HepG2 (cell line): ENCODE measurements around the gene PEX11G. TPM values are rescaled to one million over a fixed set of nuclear protein-coding genes. Genes with fewer than 3 reads are reported as not detected.

Experiments used
- ATAC-seq: fragments of 200-7000 bp; cut with Tn5 transposase; 3 replicates; pipeline ENCODE4 v1.9.1; 2020; ENCODE audit warnings: mild to moderate bottlenecking, moderate library complexity
- BruUV-seq: library from RNA; stranded (reverse); fragments of 400-500 nt; replicated peaks from 2 replicates; lab custom pipeline; 2021; lab: Mats Ljungman, UMichigan
- CTCF ChIA-PET: fragments of 300-600 bp; formaldehyde crosslinking; extraction: SDS; loops from one replicate; lab custom pipeline; 2021; ENCODE audit warnings: low total read pairs, inconsistent platforms, low intra/inter-chr PET ratio; lab: Yijun Ruan, JAX
- POLR2A ChIA-PET: fragments of 350-600 bp; sonication (Branson Sonifier 250); formaldehyde crosslinking; loops from one replicate; lab custom pipeline; 2020; ENCODE audit warnings: antibody characterized with exemption, inconsistent platforms; lab: Yijun Ruan, JAX
- DNase-seq: peaks from one replicate; pipeline ENCODE4 v3.0.0-alpha.2; 2015; ENCODE audit warnings: low spot score
- FAIRE-seq: peaks from 3 replicates; lab custom pipeline; 2011; peaks lifted over from hg19 to GRCh38; lab: Jason Lieb, UNC
- H2AFZ ChIP-seq: one replicate; pipeline ENCODE4 v1.6.1; 2011; ENCODE audit warnings: low read length, inconsistent platforms
- H3K27ac ChIP-seq: fragments of 300-600 bp; 3 replicates; pipeline ENCODE4 v1.8.0; 2011; ENCODE audit warnings: mixed run types, mild to moderate bottlenecking, mixed read lengths, low read length, inconsistent platforms; ENCODE audit not compliant: insufficient read depth; ENCODE audit errors: extremely low read length
- H3K27me3 ChIP-seq, 2 experiments: fragments of 200-600 bp in 1 of 2; 2 replicates in 1 of 2; 3 replicates in 1 of 2; pipeline versions ENCODE4 v1.6.0 to v1.8.0; 2011; ENCODE audit warnings: low read length in 2 of 2, mild to moderate bottlenecking in 2 of 2, moderate library complexity in 2 of 2, inconsistent platforms in 1 of 2; ENCODE audit not compliant: insufficient read depth in 2 of 2, control insufficient read depth in 1 of 2
- H3K36me3 ChIP-seq, 2 experiments: fragments of 200-600 bp in 1 of 2; replicated peaks in 1 of 2; 2 replicates in 1 of 2; 3 replicates in 1 of 2; pipeline versions ENCODE4 v1.5.1 to v1.8.0; 2011; ENCODE audit warnings: low read length in 2 of 2, inconsistent platforms in 1 of 2; ENCODE audit not compliant: insufficient read depth in 2 of 2, control insufficient read depth in 1 of 2
- H3K4me1 ChIP-seq: 2 replicates; pipeline ENCODE4 v1.5.1; 2012; ENCODE audit warnings: low read length, inconsistent platforms; ENCODE audit not compliant: insufficient read depth
- H3K4me2 ChIP-seq: 2 replicates; pipeline ENCODE4 v1.6.0; 2011; ENCODE audit warnings: low read depth, low read length, inconsistent platforms
- H3K4me3 ChIP-seq, 3 experiments: fragments of 200-600 bp in 1 of 3; sonication (generic), shearing (Covaris generic) in 1 of 3; replicated peaks in 1 of 3; 2 replicates each; pipeline ENCODE4 v1.5.1; 2011 to 2016; ENCODE audit warnings: low read length in 3 of 3, inconsistent platforms in 2 of 3, low read depth in 2 of 3, mild to moderate bottlenecking in 2 of 3, control low read depth in 1 of 3, mixed read lengths in 1 of 3; ENCODE audit not compliant: insufficient read depth in 1 of 3
- H3K79me2 ChIP-seq: one replicate; pipeline ENCODE4 v1.6.1; 2011; ENCODE audit warnings: low read length, inconsistent platforms; ENCODE audit not compliant: insufficient read depth
- H3K9ac ChIP-seq: 2 replicates; pipeline ENCODE4 v1.6.0; 2011; ENCODE audit warnings: mild to moderate bottlenecking, low read depth, low read length, inconsistent platforms; ENCODE audit not compliant: insufficient read depth
- H3K9me3 ChIP-seq: 2 replicates; pipeline ENCODE4 v1.5.1; 2012; ENCODE audit warnings: mild to moderate bottlenecking, low read length
- H4K20me1 ChIP-seq: 2 replicates; pipeline ENCODE4 v1.6.0; 2011; ENCODE audit warnings: inconsistent platforms, mild to moderate bottlenecking, low read length, moderate library complexity; ENCODE audit not compliant: insufficient read depth
- ARID2 ChIP-seq: sonication (generic); formaldehyde crosslinking; IDR thresholded peaks from 2 replicates; pipeline ENCODE4 v1.8.1; 2022; ENCODE audit warnings: mild to moderate bottlenecking, missing genetic modification reagents, borderline replicate concordance
- DDIT3 ChIP-seq: sonication (generic); formaldehyde crosslinking; IDR thresholded peaks from 2 replicates; pipeline ENCODE4 v1.4.0; 2020; ENCODE audit warnings: mild to moderate bottlenecking, missing genetic modification reagents
- MEF2D ChIP-seq: sonication (generic); formaldehyde crosslinking; IDR thresholded peaks from 2 replicates; pipeline ENCODE4 v1.5.1; 2020; ENCODE audit warnings: mild to moderate bottlenecking, missing genetic modification reagents
- PCBP1 ChIP-seq: fragments of 200-400 bp; formaldehyde crosslinking; IDR thresholded peaks from 2 replicates; pipeline ENCODE4 v1.6.1; 2017; ENCODE audit warnings: mild to moderate bottlenecking, low read depth, low read length, borderline replicate concordance
- POLR2AphosphoS2 ChIP-seq: IDR thresholded peaks from 2 replicates; pipeline ENCODE4 v1.6.1; 2011; ENCODE audit warnings: low read depth, low read length, improper control_type of control experiment
- POLR2G ChIP-seq: fragments of 200-400 bp; formaldehyde crosslinking; IDR thresholded peaks from 2 replicates; pipeline ENCODE4 v1.6.1; 2018; ENCODE audit warnings: mild to moderate bottlenecking, low read depth, low read length, moderate library complexity
- ZNF510 ChIP-seq: sonication (generic); formaldehyde crosslinking; IDR thresholded peaks from 2 replicates; pipeline ENCODE4 v1.4.0; 2020; ENCODE audit warnings: low read depth, mild to moderate bottlenecking, missing genetic modification reagents
- ZNF557 ChIP-seq: sonication (generic); formaldehyde crosslinking; IDR thresholded peaks from 2 replicates; pipeline ENCODE4 v1.4.0; 2020; ENCODE audit warnings: missing genetic modification reagents
- ZNF773 ChIP-seq: sonication (generic); formaldehyde crosslinking; IDR thresholded peaks from 2 replicates; pipeline ENCODE4 v1.4.0; 2020; ENCODE audit warnings: missing genetic modification reagents, borderline replicate concordance
- WGBS: methylation state at CpG from one replicate; pipeline ENCODE4 v1.1.6; 2017; ENCODE audit warnings: low lambda C conversion rate; 5-methylcytosine and 5-hydroxymethylcytosine counted together
- in situ Hi-C: cut with HindIII; loops from 2 replicates; pipeline ENCODE4 v1.10.0; 2017; ENCODE audit warnings: low pct_unique_long_range_greater_than_20kb; ENCODE audit not compliant: extremely low pct_ligation_motif_present
- intact Hi-C: fragments of 100-400 bp; cut with micrococcal nuclease; formaldehyde crosslinking; loops from one replicate; pipeline ENCODE4 v1.10.0; 2022; ENCODE audit not compliant: unreplicated experiment
- polyA plus RNA-seq, 8 experiments: library from polyadenylated mRNA; depleted of rRNA in 3 of 8; stranded (reverse) in 7 of 8; unstranded in 1 of 8; fragments of >200 nt; fragmentation: Illumina TruSeq in 4 of 8; extraction: Trizol in 4 of 8; gene quantifications; 2 replicates each; pipeline versions ENCODE4 v1.2.1 to v1.2.3, GENCODE V29; 2011 to 2016; ENCODE audit warnings: low read depth in 4 of 8, missing spikeins in 1 of 8, mixed read lengths in 1 of 8; ENCODE audit not compliant: insufficient read depth in 1 of 8
- total RNA-seq, 5 experiments: library from RNA; depleted of rRNA; stranded (reverse); fragments of >200 nt; fragmentation: Illumina TruSeq; extraction: Trizol; gene quantifications; 2 replicates each; pipeline ENCODE4 v1.2.3, GENCODE V29; 2016; ENCODE audit warnings: low read depth in 1 of 5
- TF ChIP-seq, protein P1 (sequence below): IDR thresholded peaks from 2 replicates; pipeline ENCODE4 v1.6.1; 2012; ENCODE audit warnings: low read depth, low read length, improper control_type of control experiment
- TF ChIP-seq, protein P2 (sequence below): sonication (generic); formaldehyde crosslinking; IDR thresholded peaks from 2 replicates; pipeline ENCODE4 v1.9.0; 2022; ENCODE audit warnings: low read depth, missing genetic modification reagents
- TF ChIP-seq, protein P3 (sequence below): sonication (generic); formaldehyde crosslinking; IDR thresholded peaks from 2 replicates; pipeline ENCODE4 v1.8.0; 2022; ENCODE audit warnings: mild to moderate bottlenecking, missing genetic modification reagents

PEX11G gene
- total and polyA plus RNA-seq, 2 of the 13 experiments (the other 11 are each of a cell fraction or from before 2014, with no cell fraction given) = not detected

GRCh38 chr19:7444042-7444441 is 44.8 kb downstream of the PEX11G start:
- Histone ChIP-seq H3K4me1 (no peaks in the 10 kb centered on the region), H3K27me3 (no peaks in the 10 kb centered on the region), H3K79me2 (no peaks in the 10 kb centered on the region), H2AFZ (no peak overlapping the region), H3K36me3 (peaks cover 20 to 41% of the 10 kb centered on the region in 2 experiments), H3K4me3 (no peak overlapping the region), H3K9ac (no peak overlapping the region), H3K4me2 (no peak overlapping the region), H3K9me3 (no peaks in the 10 kb centered on the region), H4K20me1 (no peaks in the 10 kb centered on the region), H3K27ac (no peak overlapping the region)
- TF ChIP-seq, protein P1, sequence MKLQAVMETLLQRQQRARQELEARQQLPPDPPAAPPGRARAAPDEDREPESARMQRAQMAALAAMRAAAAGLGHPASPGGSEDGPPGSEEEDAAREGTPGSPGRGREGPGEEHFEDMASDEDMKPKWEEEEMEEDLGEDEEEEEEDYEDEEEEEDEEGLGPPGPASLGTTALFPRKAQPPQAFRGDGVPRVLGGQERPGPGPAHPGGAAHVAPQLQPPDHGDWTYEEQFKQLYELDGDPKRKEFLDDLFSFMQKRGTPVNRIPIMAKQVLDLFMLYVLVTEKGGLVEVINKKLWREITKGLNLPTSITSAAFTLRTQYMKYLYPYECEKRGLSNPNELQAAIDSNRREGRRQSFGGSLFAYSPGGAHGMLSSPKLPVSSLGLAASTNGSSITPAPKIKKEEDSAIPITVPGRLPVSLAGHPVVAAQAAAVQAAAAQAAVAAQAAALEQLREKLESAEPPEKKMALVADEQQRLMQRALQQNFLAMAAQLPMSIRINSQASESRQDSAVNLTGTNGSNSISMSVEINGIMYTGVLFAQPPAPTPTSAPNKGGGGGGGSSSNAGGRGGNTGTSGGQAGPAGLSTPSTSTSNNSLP = no peak
- TF ChIP-seq ARID2 (CRISPR knock-in tag) = no peak
- TF ChIP-seq PCBP1 = no peak
- TF ChIP-seq ZNF557 (CRISPR knock-in tag) = no peak
- TF ChIP-seq ZNF773 (CRISPR knock-in tag) = no peak
- TF ChIP-seq ZNF510 = no peak
- TF ChIP-seq POLR2G = no peak
- TF ChIP-seq POLR2AphosphoS2 = no peak
- TF ChIP-seq DDIT3 (CRISPR knock-in tag) = no peak
- TF ChIP-seq, protein P2, sequence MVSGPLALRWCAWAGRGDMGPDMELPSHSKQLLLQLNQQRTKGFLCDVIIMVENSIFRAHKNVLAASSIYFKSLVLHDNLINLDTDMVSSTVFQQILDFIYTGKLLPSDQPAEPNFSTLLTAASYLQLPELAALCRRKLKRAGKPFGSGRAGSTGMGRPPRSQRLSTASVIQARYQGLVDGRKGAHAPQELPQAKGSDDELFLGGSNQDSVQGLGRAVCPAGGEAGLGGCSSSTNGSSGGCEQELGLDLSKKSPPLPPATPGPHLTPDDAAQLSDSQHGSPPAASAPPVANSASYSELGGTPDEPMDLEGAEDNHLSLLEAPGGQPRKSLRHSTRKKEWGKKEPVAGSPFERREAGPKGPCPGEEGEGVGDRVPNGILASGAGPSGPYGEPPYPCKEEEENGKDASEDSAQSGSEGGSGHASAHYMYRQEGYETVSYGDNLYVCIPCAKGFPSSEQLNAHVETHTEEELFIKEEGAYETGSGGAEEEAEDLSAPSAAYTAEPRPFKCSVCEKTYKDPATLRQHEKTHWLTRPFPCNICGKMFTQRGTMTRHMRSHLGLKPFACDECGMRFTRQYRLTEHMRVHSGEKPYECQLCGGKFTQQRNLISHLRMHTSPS (CRISPR knock-in tag) = no peak
- TF ChIP-seq, protein P3, sequence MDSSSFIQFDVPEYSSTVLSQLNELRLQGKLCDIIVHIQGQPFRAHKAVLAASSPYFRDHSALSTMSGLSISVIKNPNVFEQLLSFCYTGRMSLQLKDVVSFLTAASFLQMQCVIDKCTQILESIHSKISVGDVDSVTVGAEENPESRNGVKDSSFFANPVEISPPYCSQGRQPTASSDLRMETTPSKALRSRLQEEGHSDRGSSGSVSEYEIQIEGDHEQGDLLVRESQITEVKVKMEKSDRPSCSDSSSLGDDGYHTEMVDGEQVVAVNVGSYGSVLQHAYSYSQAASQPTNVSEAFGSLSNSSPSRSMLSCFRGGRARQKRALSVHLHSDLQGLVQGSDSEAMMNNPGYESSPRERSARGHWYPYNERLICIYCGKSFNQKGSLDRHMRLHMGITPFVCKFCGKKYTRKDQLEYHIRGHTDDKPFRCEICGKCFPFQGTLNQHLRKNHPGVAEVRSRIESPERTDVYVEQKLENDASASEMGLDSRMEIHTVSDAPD (CRISPR knock-in tag) = no peak
- TF ChIP-seq MEF2D (CRISPR knock-in tag) = no peak
- FAIRE-seq (no peak), DNase-seq (no peak), ATAC-seq (no peak)
- POLR2A ChIA-PET = no interaction called here
- intact Hi-C loops = no loop called here
- CTCF ChIA-PET = no interaction called here
- in situ Hi-C loops = no loop called here
- 100% methylated on average over 7 of the region's 19 CpGs for WGBS
- no TSS peak for BruUV-seq
